GM12878 (cell line): ENCODE measurements around the gene RSAD2. TPM values are rescaled to one million over a fixed set of nuclear protein-coding genes. Genes with fewer than 3 reads are reported as not detected.

ENCODE experiments used
- ATAC-seq: fragments of 200-7000 bp; cut with Tn5 transposase; 3 replicates; pipeline ENCODE4 v1.9.1; 2020; ENCODE audit warnings: mild to moderate bottlenecking, moderate library complexity
- BruUV-seq: library from RNA; stranded (reverse); fragments of 400-500 nt; replicated peaks from 2 replicates; lab custom pipeline; 2021; lab: Mats Ljungman, UMichigan
- CTCF ChIA-PET: fragments of 300-600 bp; sonication (Branson Sonifier 250); formaldehyde crosslinking; extraction: SDS; loops from one replicate; lab custom pipeline; 2021; ENCODE audit warnings: inconsistent platforms; lab: Yijun Ruan, JAX
- POLR2A ChIA-PET: fragments of 350-600 bp; formaldehyde crosslinking; extraction: SDS; loops from one replicate; lab custom pipeline; 2021; ENCODE audit warnings: inconsistent platforms; lab: Charles Lee
- RAD21 ChIA-PET: fragments of 300-600 bp; sonication (Branson Sonifier 250); formaldehyde crosslinking; loops from one replicate; lab custom pipeline; 2023; ENCODE audit warnings: antibody characterized with exemption; ENCODE audit not compliant: unreplicated experiment; lab: Charles Lee
- SMC1A ChIA-PET: fragments of 300-600 bp; sonication (Branson Sonifier 250); formaldehyde crosslinking; loops from one replicate; lab custom pipeline; 2023; ENCODE audit not compliant: unreplicated experiment, uncharacterized antibody; lab: Charles Lee
- DNase-seq: peaks from one replicate; pipeline ENCODE4 v3.0.0-alpha.2; 2011; ENCODE audit warnings: low read depth, low spot score
- FAIRE-seq: peaks from 3 replicates; lab custom pipeline; 2011; peaks lifted over from hg19 to GRCh38; lab: Jason Lieb, UNC
- H2AFZ ChIP-seq: 2 replicates; pipeline ENCODE4 v1.6.0; 2011; ENCODE audit warnings: low read depth, low read length, control low read depth; ENCODE audit not compliant: control insufficient read depth
- H3K27ac ChIP-seq: 2 replicates; pipeline ENCODE4 v1.5.1; 2011; ENCODE audit warnings: control low read depth; ENCODE audit not compliant: control insufficient read depth, insufficient read depth
- H3K27me3 ChIP-seq, 2 experiments: replicated peaks in 1 of 2; 2 replicates each; pipeline versions ENCODE4 v1.6.0 to v1.6.1; 2011; ENCODE audit warnings: low read length in 1 of 2; ENCODE audit not compliant: control insufficient read depth in 2 of 2, insufficient read depth in 2 of 2
- H3K36me3 ChIP-seq, 2 experiments: 2 replicates each; pipeline ENCODE4 v1.5.1; 2011; ENCODE audit warnings: low read length in 1 of 2; ENCODE audit not compliant: control insufficient read depth in 2 of 2, insufficient read depth in 2 of 2
- H3K4me1 ChIP-seq: 2 replicates; pipeline ENCODE4 v1.6.1; 2011; ENCODE audit warnings: mild to moderate bottlenecking, low read length, moderate library complexity, mixed read lengths; ENCODE audit not compliant: control insufficient read depth, insufficient read depth
- H3K4me2 ChIP-seq: 2 replicates; pipeline ENCODE4 v1.6.0; 2011; ENCODE audit warnings: control low read depth; ENCODE audit not compliant: control insufficient read depth, insufficient read depth
- H3K4me3 ChIP-seq: fragments of 200-600 bp; sonication (generic); 2 replicates; pipeline ENCODE4 v1.5.1; 2016
- H3K79me2 ChIP-seq: 2 replicates; pipeline ENCODE4 v1.6.0; 2011; ENCODE audit warnings: low read length; ENCODE audit not compliant: control insufficient read depth, insufficient read depth
- H3K9ac ChIP-seq: 2 replicates; pipeline ENCODE4 v1.8.0; 2011; ENCODE audit warnings: low read length, control low read depth, mixed read lengths; ENCODE audit not compliant: control insufficient read depth, insufficient read depth
- H3K9me3 ChIP-seq: replicated peaks from 3 replicates; pipeline ENCODE4 v1.5.1; 2011; ENCODE audit warnings: mild to moderate bottlenecking, low read length; ENCODE audit not compliant: control insufficient read depth, insufficient read depth
- H4K20me1 ChIP-seq: 2 replicates; pipeline ENCODE4 v1.6.0; 2011; ENCODE audit not compliant: control insufficient read depth, insufficient read depth
- ASH2L ChIP-seq: fragments of 300-600, 200-600 bp; sonication (generic); IDR thresholded peaks from 2 replicates; pipeline ENCODE4 v1.6.1; 2017; ENCODE audit warnings: low read depth, mild to moderate bottlenecking, borderline replicate concordance
- BCL11A ChIP-seq: IDR thresholded peaks from 2 replicates; pipeline ENCODE4 v1.6.1; 2011; ENCODE audit warnings: low read depth, low read length
- MAX ChIP-seq: IDR thresholded peaks from 2 replicates; pipeline ENCODE4 v1.6.1; 2012; ENCODE audit warnings: low read depth, low read length, improper control_type of control experiment
- MEF2A ChIP-seq: IDR thresholded peaks from 2 replicates; pipeline ENCODE4 v1.6.1; 2011; ENCODE audit warnings: low read depth, mild to moderate bottlenecking, low read length, moderate library complexity; ENCODE audit not compliant: insufficient read depth
- RCOR1 ChIP-seq: conservative IDR thresholded peaks from 2 replicates; pipeline ENCODE4 v1.6.1; 2012; ENCODE audit warnings: low read depth, low read length, improper control_type of control experiment
- REST ChIP-seq: IDR thresholded peaks from 2 replicates; pipeline ENCODE4 v1.6.1; 2012; ENCODE audit warnings: mild to moderate bottlenecking, low read depth, low read length
- RFX5 ChIP-seq: IDR thresholded peaks from 2 replicates; pipeline ENCODE4 v1.6.1; 2011; ENCODE audit warnings: low read depth, low read length, improper control_type of control experiment
- TCF3 ChIP-seq: IDR thresholded peaks from 2 replicates; pipeline ENCODE4 v1.6.1; 2012; ENCODE audit warnings: low read depth, mild to moderate bottlenecking, low read length, borderline replicate concordance; ENCODE audit not compliant: insufficient read depth
- WRNIP1 ChIP-seq: IDR thresholded peaks from 2 replicates; pipeline ENCODE4 v1.6.1; 2011; ENCODE audit warnings: low read depth, low read length, improper control_type of control experiment, borderline replicate concordance
- WGBS: methylation state at CpG from one replicate; pipeline ENCODE4 v1.1.6; 2016; ENCODE audit warnings: low lambda C conversion rate; ENCODE audit not compliant: insufficient replicate concordance, insufficient coverage; ENCODE audit errors: missing lambda C conversion rate; 5-methylcytosine and 5-hydroxymethylcytosine counted together
- in situ Hi-C: fragments of 300-500 bp; cut with MboI; formaldehyde crosslinking; loops from 9 replicates; pipeline ENCODE4 v1.14.3; 2018; ENCODE audit warnings: mixed read lengths
- intact Hi-C: fragments of 100-400 bp; cut with micrococcal nuclease; formaldehyde crosslinking; loops from one replicate; pipeline ENCODE4 v1.14.2; 2022; ENCODE audit not compliant: unreplicated experiment
- polyA plus RNA-seq, 11 experiments: library from polyadenylated mRNA; depleted of rRNA in 4 of 11; unstranded in 6 of 11; stranded (reverse) in 5 of 11; fragments of >200 nt; fragmentation: Nextera tagmentation in 4 of 11; fragmentation: Illumina TruSeq in 1 of 11; extraction: Ambion mirVana in 4 of 11; extraction: Trizol in 1 of 11; gene quantifications; 1 replicate in 1 of 11; 2 replicates in 10 of 11; pipeline versions ENCODE4 v1.2.1 to v1.2.3, GENCODE V29; 2011 to 2016; ENCODE audit warnings: inconsistent platforms in 2 of 11, missing spikeins in 2 of 11, low read depth in 1 of 11
- total RNA-seq, 4 experiments: library from RNA; depleted of rRNA in 3 of 4; stranded (reverse); fragments of >200 nt in 3 of 4; fragmentation: Illumina TruSeq in 1 of 4; extraction: Trizol in 1 of 4; gene quantifications; 2 replicates each; pipeline versions ENCODE4 v1.2.1 to v1.2.3, GENCODE V29; 2013 to 2021

RSAD2 gene
- total and polyA plus RNA-seq, 10 of the 15 experiments (the other 5 are each of a cell fraction or from before 2014, with no cell fraction given): 0.24 to 0.90 (median 0.69) TPM

- TF ChIP-seq REST: no peak
- TF ChIP-seq ASH2L: no peak
- TF ChIP-seq RCOR1: no peak
- TF ChIP-seq BCL11A: no peak
- no peak for TF ChIP-seq MEF2A
- TF ChIP-seq WRNIP1: no peak
- no peak for TF ChIP-seq MAX
- TF ChIP-seq RFX5: no peak
- no peak for TF ChIP-seq TCF3
- ChIA-PET RAD21 (interaction anchor here (1.3 kb wide), 1 partner anchor 66 kb away, joined by 3 read pairs; no protein-coding TSS in a partner anchor), SMC1A (interaction anchor here (0.6 to 5.6 kb wide), 4 partner anchors 14 to 111 kb away, joined by 3 to 30 read pairs (median 5); no protein-coding TSS in a partner anchor), CTCF (interaction anchor here (0.7 to 1.8 kb wide), 11 partner anchors 10 to 164 kb away, joined by 3 to 6 read pairs (median 3); no protein-coding TSS in a partner anchor), POLR2A (interaction anchor here (1.1 to 1.2 kb wide), 2 partner anchors 11 to 13 kb away, joined by 3 to 4 read pairs; no protein-coding TSS in a partner anchor)
- DNase-seq: no peak
- H4K20me1 ChIP-seq: no peaks in the 10 kb centered on the region
- in situ Hi-C loops: no loop called here
- no peak for FAIRE-seq
- H3K4me2 ChIP-seq: no peak overlapping the region
- H3K9ac ChIP-seq: no peak overlapping the region
- intact Hi-C loops: loop anchor here (1.0 kb wide), 1 partner anchor 13 kb away; no protein-coding TSS in a partner anchor
- peaks cover 9% of the 10 kb centered on the region; the same call in 1 of the 2 replicates for H3K4me1 ChIP-seq
- no peaks in the 10 kb centered on the region for H3K79me2 ChIP-seq
- 0% methylated on average over 1 of the region's 1 CpG for WGBS
- no peaks in the 10 kb centered on the region for H3K36me3 ChIP-seq
- H3K4me3 ChIP-seq: no peak overlapping the region
- no peak overlapping the region for H3K27ac ChIP-seq
- no TSS peak for BruUV-seq
- no peak overlapping the region for H2AFZ ChIP-seq
- no peak for ATAC-seq
- H3K27me3 ChIP-seq: no peaks in the 10 kb centered on the region
- peaks cover 4% of the 10 kb centered on the region; the same call in 1 of the 3 replicates for H3K9me3 ChIP-seq
Observed at GRCh38 chr2:6932206-6932605, 54.6 kb downstream of the RSAD2 start.
